ENCODE data around the gene BOK. TPM values are rescaled to one million over a fixed set of nuclear protein-coding genes. Genes with fewer than 3 reads are reported as not detected.

Gene BOK
- total and polyA plus RNA-seq, 2 of the 4 experiments (the other 2 are of a cell fraction): 13.3 to 34.4 TPM

DNA sequence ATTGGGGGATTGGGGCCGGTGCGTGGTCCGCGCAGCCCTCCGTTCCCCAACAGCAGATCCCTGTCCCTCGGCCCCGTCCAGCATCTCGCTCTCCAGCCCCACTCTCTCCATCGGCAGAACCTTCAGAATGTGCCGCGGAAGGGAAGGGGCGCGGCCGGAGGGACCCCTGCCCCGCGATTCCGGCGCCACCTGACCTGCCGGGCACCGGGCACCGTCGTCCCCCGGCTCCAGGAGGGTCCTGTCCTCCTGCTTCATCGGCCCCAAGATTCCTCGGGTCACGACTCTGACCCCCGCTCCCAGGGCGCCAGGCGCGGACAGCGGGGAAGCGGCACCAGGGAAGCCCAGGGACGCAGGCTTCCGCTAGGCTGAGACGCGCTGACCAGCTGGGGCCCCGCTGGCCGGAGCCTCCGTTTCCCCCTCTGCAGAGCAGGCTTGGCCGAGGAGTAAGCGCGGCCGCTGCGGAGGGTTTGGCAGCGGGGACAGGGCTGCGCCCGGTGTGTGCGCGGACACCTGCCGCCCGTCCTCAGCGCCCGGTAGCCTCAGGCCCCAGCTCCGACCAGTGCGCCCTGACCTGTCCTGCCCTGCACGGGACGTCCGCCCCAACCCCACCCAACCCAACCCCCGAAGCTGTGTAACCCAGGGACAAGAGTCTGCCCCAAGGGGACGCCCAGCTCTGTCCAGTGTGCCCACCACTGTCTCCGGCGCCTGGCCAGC is 16.8 kb upstream of the BOK start:
- Histone ChIP-seq H4K91ac (ENCODE audit: insufficient read depth, low read depth, low read length) (no peak overlapping the region), H3K4ac (ENCODE audit: low read depth, low read length) (no peak overlapping the region), H3K14ac (replicated peaks; ENCODE audit: low read depth, low read length) (no peak overlapping the region), H3K9me3 (ENCODE audit: control insufficient read depth, insufficient read depth, low read length) (no peaks in the 10 kb centered on the region), H3K27me3 (ENCODE audit: control insufficient read depth, insufficient read depth, low read length) (peaks cover 11% of the 10 kb centered on the region; the same call in 1 of the 2 replicates), H3K56ac (ENCODE audit: extremely low read depth, insufficient read depth, low read length) (no peak overlapping the region), H2AK5ac (ENCODE audit: low read depth, low read length) (0 out of 2 replicates have a peak overlapping the region, but pooled peaks have one; percentile 11), H3K4me2 (ENCODE audit: low read depth, low read length) (peak overlapping the region; percentile 72; the same call in 1 of the 2 replicates), H4K5ac (ENCODE audit: low read depth, low read length) (no peak overlapping the region), H2BK20ac (ENCODE audit: low read depth, low read length) (no peak overlapping the region), H2AK9ac (replicated peaks; ENCODE audit: low read depth, low read length, poor library complexity) (peak overlapping the region; percentile 15), H3K36me3 (ENCODE audit: control insufficient read depth, insufficient read depth, low read length) (no peaks in the 10 kb centered on the region), H4K8ac (ENCODE audit: low read depth in 2 of 2, low read length in 2 of 2) (no peak overlapping the region), H3K18ac (ENCODE audit: low read depth, low read length) (no peak overlapping the region), H2BK5ac (ENCODE audit: low read depth, low read length, poor library complexity, severe bottlenecking) (no peak overlapping the region), H3K4me1 (ENCODE audit: control insufficient read depth, insufficient read depth, low read length) (peaks cover 22% of the 10 kb centered on the region), H3K9me1 (ENCODE audit: insufficient read depth, low read length) (peaks cover 15% of the 10 kb centered on the region), H2BK15ac (ENCODE audit: low read depth, low read length) (no peak overlapping the region), H3K4me3 (ENCODE audit: insufficient read depth, low read depth, low read length) (no peak overlapping the region), H3K79me1 (ENCODE audit: low read depth in 1 of 2, low read length in 2 of 2) (peaks cover 4 to 13% of the 10 kb centered on the region in 2 experiments; a peak in 2 of 4 replicates), H2BK120ac (ENCODE audit: low read depth, low read length) (no peak overlapping the region), H4K20me1 (ENCODE audit: insufficient read depth, low read length) (no peaks in the 10 kb centered on the region), H3K9ac (ENCODE audit: low read depth, low read length) (no peak overlapping the region), H2AFZ (replicated peaks; ENCODE audit: low read length, poor library complexity) (peak overlapping the region; percentile 78), H3K27ac (ENCODE audit: insufficient read depth, low read length) (no peak overlapping the region), H3K23ac (ENCODE audit: low read depth, low read length) (no peak overlapping the region)
- DNase-seq: no peak
- TF ChIP-seq CEBPB (IDR thresholded peaks at IDR 0.05; ENCODE audit: low read depth, low read length): no peak
- no peak for TF ChIP-seq FOS (IDR thresholded peaks at IDR 0.05; ENCODE audit: low read depth, low read length)
- no peak for TF ChIP-seq MAFK (IDR thresholded peaks at IDR 0.05; ENCODE audit: low read depth, low read length)
- no peak for TF ChIP-seq RAD21 (IDR thresholded peaks at IDR 0.05; ENCODE audit: low read length)
- no peak for TF ChIP-seq BHLHE40 (IDR thresholded peaks at IDR 0.05; ENCODE audit: low read depth, low read length)
- TF ChIP-seq NFE2L2 (IDR thresholded peaks at IDR 0.05; ENCODE audit: low read depth, low read length): no peak
- TF ChIP-seq, protein P1, sequence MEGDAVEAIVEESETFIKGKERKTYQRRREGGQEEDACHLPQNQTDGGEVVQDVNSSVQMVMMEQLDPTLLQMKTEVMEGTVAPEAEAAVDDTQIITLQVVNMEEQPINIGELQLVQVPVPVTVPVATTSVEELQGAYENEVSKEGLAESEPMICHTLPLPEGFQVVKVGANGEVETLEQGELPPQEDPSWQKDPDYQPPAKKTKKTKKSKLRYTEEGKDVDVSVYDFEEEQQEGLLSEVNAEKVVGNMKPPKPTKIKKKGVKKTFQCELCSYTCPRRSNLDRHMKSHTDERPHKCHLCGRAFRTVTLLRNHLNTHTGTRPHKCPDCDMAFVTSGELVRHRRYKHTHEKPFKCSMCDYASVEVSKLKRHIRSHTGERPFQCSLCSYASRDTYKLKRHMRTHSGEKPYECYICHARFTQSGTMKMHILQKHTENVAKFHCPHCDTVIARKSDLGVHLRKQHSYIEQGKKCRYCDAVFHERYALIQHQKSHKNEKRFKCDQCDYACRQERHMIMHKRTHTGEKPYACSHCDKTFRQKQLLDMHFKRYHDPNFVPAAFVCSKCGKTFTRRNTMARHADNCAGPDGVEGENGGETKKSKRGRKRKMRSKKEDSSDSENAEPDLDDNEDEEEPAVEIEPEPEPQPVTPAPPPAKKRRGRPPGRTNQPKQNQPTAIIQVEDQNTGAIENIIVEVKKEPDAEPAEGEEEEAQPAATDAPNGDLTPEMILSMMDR (conservative IDR thresholded peaks at IDR 0.05; ENCODE audit: low read depth, low read length): no peak
- dilution Hi-C loops (cut with HindIII; ENCODE audit: low sequenced_read_pairs, unreplicated experiment): no loop called here
- BruUV-seq (replicated peaks): no TSS peak
- in situ Hi-C loops (cut with MboI; ENCODE audit: low sequenced_read_pairs): no loop called here
- WGBS, 2 experiments (ENCODE audit: extremely low coverage in 2 of 2, insufficient read length in 1 of 2): 20% methylated on average over 45 of the region's 62 CpGs; no CpG with 5 or more reads in 1 of the 2 experiments
- ATAC-seq (ENCODE audit: low read depth): no peak
- POLR2A ChIA-PET (ENCODE audit: unreplicated experiment): no interaction called here
- intact Hi-C loops (cut with micrococcal nuclease): no loop called here
- CTCF ChIA-PET: no interaction called here
